22Rv1 (cell line): ENCODE results near the gene FHIT.

ENCODE experiments used
- H3K27ac ChIP-seq: fragments of 450-650 bp; 2 replicates; pipeline ENCODE4 v1.5.1; 2017
- ZFX ChIP-seq: fragments of 450-650 bp; IDR thresholded peaks from 2 replicates; pipeline ENCODE4 v1.6.1; 2017; ENCODE audit warnings: antibody characterized with exemption, borderline replicate concordance
- TF ChIP-seq, protein P1 (sequence below): fragments of 450-650 bp; IDR thresholded peaks from 2 replicates; pipeline ENCODE4 v1.5.1; 2017; ENCODE audit warnings: mild to moderate bottlenecking

Gene FHIT

DNA sequence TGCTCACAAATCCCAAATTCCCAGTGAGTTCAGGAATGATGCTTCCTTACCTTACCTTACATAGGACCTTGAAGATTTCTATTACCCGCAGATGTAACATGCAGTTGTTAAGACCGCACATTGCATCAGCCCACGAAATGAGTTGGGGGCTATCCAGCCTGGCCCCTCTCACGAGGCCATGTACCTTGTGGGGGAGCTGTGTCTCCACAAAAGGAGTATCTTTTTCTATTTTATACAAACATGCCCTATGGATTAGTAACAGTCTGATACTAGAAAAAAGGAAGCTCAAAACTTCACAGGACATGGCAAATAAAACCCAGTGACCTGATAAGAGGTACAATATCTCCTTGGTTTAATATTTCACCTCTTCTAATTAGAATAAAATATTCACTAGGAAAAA lies 1114.7 kb downstream of the FHIT start:
- TF ChIP-seq, protein P1, sequence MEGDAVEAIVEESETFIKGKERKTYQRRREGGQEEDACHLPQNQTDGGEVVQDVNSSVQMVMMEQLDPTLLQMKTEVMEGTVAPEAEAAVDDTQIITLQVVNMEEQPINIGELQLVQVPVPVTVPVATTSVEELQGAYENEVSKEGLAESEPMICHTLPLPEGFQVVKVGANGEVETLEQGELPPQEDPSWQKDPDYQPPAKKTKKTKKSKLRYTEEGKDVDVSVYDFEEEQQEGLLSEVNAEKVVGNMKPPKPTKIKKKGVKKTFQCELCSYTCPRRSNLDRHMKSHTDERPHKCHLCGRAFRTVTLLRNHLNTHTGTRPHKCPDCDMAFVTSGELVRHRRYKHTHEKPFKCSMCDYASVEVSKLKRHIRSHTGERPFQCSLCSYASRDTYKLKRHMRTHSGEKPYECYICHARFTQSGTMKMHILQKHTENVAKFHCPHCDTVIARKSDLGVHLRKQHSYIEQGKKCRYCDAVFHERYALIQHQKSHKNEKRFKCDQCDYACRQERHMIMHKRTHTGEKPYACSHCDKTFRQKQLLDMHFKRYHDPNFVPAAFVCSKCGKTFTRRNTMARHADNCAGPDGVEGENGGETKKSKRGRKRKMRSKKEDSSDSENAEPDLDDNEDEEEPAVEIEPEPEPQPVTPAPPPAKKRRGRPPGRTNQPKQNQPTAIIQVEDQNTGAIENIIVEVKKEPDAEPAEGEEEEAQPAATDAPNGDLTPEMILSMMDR: no peak
- TF ChIP-seq ZFX: no peak
- H3K27ac ChIP-seq: no peak overlapping the region

DNA sequence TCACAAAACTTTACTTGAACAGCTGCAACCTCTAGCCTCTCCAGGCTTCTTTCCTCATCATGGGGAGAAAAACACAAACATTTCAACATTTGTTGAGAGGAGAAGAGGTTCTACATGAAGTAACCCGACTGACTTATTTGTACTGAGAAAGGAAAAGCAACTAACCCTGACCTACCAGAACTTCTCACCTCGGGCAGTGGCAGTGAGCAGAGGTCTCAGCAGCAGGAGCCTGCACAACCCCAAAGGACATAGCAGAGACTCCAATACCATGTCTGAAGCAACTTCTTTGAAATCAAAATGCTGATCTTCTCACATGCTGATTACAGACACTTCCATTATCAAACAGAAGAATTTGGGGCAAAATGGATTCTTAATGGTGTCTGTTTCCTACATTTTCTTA lies 1115.8 kb downstream of the FHIT start:
- TF ChIP-seq ZFX: no peak
- TF ChIP-seq, protein P1: no peak
- no peak overlapping the region for H3K27ac ChIP-seq

DNA sequence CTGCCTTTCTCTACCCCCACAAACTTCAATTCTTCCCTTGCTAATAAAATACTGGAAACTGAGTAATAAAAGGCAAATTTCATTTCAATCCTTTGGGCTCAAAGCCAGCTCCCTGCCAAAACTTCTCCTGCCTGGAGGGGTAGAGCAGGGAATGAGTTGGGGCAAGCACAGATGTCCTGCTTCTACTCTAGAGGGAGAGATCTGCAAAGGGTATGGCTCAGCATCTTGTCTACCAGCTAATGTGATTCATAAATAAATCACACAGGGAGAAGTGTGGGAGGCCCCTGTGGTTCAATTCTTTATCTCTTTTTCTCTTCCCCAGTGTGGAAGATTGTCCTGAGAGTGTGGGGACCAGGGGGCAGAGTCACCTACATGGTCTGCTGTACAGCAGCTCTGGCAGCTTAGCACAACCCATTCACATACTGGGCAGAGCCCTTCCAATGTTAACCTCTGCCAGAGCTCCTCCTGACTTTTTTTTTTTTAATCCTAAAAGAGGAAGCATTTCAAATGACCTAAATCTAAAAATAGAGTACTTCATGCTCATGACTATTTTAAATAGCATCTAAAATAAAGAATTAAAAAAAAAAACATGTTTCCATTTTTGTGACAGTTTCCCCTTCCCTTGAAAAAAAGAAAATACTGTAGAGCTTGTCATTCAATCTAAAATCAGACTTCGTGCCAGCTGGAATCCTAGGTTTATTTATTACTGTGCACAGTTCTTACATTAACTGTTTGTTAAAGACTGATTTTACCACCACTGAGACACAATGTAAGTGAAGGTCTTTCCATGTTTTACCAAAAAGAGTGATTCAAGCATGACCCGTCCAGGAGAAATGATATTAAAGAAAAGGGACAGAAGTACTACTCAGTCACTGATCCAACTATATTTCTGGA lies 1117.7 kb downstream of the FHIT start:
- no peak overlapping the region for H3K27ac ChIP-seq
- TF ChIP-seq, protein P1: no peak
- TF ChIP-seq ZFX: no peak

DNA sequence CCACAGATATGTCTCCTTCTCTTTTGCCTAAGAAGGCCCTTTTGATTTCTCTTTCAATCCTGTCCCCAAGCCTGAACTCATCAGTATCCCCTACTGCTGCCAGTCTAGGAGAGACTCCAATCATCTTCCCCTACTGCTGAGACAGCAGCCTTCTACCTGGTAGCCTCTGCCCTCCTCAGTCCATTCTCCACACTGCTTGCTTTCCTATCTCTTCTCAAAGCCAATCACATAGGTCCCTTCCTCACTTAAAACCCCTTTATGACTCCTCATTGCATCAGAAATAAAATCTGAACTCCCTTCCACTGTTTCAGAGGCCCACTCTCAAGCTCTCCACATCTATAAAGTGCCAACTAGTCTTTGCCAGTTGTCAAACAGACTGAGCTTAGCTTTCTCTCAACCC lies 1119.6 kb downstream of the FHIT start:
- no peak overlapping the region for H3K27ac ChIP-seq
- TF ChIP-seq, protein P1: no peak
- TF ChIP-seq ZFX: no peak

DNA sequence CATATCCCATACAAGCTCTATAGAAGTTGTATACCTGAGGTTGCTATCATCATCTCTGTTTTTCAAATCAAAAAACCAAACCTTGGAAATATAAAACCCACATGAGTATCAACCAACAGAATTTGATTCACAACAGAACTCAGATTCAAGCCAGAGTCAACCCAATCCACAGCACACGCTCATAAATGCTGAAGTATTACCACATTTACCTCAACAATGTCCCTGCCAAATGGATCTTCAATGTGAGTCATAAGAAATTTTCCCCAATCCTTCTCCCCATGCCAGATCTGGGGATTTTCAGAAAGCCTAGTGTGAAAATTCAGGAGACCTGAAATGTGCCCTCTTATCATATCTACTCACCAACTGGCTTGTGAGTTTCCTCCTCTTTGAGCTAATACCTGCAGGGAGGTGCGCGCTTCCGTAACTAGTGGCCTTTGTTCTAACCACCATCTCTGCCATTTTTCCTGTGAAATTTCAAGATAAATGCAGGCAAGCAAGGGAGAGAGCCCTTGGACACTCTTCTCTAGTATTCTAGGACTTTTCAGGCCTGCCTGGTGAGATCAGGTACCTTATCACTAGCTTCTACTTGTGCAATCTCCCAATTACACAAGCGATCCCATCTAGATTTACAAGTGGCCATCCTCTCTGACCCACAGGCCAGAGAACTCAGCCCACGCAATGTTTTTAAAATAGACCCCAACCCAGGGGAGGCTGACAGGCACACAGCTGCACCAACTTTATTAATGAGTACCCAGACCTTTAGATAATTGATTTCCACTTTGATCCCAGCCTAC lies 1124.5 kb downstream of the FHIT start:
- H3K27ac ChIP-seq: no peak overlapping the region
- TF ChIP-seq, protein P1: no peak
- TF ChIP-seq ZFX: no peak

DNA sequence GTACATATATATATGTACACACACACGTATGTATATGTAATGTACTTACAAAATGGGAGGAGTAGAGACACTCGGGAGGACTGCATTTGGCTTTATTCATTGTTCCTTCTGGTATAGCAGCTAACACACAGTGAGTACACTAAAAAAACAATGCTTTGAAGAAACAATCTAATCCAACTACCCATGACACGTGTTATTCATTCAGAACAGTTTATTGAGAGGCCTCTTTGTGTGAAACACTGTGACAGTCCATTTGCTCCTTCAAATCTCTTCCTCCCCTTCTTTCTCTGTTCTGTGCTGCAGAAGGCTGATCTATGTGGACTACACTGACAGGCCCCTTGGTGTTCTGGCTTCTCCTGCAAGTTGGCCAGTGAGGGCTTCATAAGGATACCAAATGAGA lies 1125.6 kb downstream of the FHIT start:
- no peak overlapping the region for H3K27ac ChIP-seq
- TF ChIP-seq, protein P1: no peak
- no peak for TF ChIP-seq ZFX

DNA sequence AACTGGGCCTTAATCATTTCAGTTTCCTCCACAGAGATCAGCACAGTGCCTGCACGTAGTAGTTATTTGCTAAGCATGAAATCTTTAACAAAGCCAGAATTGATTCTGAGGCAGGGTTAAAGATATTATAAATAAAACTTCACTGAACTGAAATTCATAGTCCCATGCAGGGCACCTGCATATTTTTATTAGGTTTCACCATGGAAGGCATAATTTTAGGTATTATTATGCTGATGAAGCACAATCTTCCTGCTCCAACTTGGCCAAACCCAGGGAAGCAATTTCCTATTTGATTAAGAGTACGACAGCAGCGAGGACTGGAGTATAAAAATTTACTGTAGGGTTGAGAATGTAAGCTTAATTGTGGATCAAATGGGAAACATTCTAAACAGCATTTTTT lies 1131.0 kb downstream of the FHIT start:
- TF ChIP-seq, protein P1: no peak
- TF ChIP-seq ZFX: no peak

More for the DNA sequence above, 1131.0 kb downstream of the FHIT start:
- no peak overlapping the region for H3K27ac ChIP-seq
